GDM1 (cell line): ENCODE data around the gene PRSS38.

Experiments used
- DNase-seq: peaks from one replicate; lab custom pipeline; 2025; lab: John Stamatoyannopoulos, UW

PRSS38 gene

GRCh38 chr1:227779021-227779441 lies 36.4 kb upstream of the PRSS38 start:
- no peak for DNase-seq

DNA sequence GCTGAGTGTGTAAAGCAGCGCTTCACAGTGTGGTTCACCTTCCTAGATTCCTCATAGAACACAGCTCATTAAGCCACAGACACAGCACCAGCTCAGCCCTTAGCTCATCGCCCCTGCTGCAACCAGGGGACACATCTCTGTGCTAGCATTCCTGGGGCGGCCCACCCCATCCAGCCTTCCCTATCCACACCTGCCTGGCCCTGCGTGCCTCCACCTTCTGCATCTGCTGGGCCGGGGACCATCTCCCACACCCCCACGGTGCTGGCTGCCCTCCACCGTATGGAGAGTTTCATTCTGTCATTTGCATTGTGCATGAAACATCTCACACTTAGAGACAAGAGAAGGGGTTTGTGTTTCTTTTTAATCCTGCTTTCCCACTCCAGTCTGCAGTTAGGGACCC lies 35.8 kb upstream of the PRSS38 start:
- DNase-seq: no peak

GRCh38 chr1:227780101-227781044 lies 35.1 kb upstream of the PRSS38 start:
- DNase-seq: no peak

- no peak for DNase-seq
Measured at GRCh38 chr1:227781314-227781930, 34.1 kb upstream of the PRSS38 start.

DNA sequence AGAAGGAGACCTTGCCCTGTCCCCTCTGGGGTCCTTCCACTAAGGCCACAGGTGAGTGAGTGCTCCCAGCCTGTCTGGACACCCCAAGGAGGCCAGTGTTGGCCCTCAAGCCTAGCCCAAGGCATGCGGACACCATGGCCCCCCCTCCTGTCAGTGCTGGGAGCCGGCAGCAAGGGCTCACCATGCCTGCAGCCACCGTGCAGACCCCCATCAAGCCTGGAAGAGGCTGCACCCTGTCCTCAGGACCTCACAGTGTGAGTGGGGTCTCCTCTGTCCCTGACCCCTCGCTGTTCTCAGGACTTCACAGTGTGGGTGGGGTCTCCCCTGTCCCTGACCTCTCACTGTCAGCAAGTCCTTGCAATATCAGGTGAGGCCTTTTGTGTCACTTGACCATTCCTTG lies 33.2 kb upstream of the PRSS38 start:
- no peak for DNase-seq

GRCh38 chr1:227785094-227785804 lies 30.2 kb upstream of the PRSS38 start:
- DNase-seq: no peak

DNA sequence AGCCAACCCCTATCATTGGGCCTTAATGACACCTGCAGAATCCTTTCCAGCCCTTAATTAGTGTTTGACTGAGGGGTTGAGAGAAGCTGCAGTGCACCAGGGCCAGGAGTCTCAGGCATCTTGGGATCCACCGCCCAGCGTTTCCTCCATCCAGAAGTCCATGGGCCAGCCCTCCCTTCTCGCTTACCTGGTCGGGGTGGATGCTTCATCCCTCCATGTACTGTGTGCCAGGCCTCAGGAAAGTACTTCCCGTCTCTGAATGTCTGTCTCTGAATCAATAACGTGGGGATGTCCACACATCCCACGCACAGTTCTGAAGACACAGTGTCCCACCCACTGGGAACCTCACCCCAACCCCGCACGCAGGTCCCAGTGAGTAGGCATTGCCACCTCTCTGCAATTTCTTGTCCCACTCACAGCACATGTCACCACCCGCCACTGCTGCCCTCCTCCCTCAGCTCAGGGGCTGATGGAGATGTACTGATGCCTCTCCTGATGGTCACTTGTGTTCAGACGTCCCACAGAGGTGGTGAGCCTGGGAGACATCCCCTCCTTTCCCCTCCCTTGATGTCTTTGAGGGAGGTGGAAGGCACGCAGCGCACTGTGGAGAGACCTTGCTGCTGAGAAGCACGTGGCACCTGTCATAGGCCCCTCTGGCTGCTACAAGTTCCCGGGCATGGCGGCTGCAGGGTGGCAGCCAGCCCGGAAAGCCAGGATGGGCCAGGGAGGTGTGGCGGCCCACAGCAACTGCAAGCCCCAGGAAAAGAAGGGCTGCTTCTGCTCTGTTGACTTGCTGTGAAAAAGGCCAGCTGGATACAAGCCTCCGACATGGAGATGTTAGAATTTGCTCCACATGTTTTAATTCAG lies 29.4 kb upstream of the PRSS38 start:
- no peak for DNase-seq

- DNase-seq: no peak
Measured at GRCh38 chr1:227786673-227787512, 28.6 kb upstream of the PRSS38 start.

GRCh38 chr1:227787513-227788270 lies 27.8 kb upstream of the PRSS38 start:
- peak; percentile 96 for DNase-seq

DNA sequence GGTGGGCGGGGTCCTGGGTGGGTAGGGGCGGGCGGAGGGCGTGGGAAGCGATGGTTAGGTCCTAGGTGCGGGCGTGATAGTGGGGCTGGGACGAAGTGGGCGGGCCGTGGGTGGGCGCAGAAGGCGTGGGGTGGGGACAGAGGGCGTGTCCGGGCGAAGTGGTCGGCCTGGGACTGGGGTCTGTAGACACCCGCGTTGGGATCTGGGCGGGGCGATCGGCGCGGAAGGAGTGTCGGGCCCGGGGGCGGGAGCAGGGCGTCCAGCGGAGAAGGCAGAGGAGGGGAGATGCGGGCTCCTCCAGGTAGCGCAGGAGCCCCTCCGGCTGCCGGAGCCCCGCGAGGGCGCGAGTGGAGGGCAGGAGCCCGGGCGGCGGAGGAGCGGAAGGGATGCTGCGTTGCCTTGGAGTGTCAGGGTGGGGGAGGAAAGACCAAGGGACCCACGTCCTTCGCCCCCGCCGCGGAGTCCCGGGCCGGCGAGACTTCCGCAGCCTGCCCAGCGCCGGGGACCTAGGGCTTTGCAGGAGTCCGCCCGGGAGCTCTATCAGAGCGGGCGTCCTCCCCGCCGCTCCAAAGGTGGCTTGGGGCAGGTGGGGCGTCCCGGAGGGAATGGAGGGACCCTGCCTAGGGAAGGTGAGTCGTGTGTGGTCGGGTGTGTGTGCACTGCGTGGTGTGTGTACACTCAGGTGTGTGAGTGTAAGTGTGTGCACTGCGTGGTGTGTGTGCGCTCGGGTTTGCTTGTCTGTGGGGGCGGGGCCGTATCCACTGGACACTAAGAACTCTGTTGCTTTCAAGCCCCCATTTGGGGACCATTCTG lies 27.0 kb upstream of the PRSS38 start:
- no peak for DNase-seq

- DNase-seq: no peak
Measured at GRCh38 chr1:227789084-227790033, 26.1 kb upstream of the PRSS38 start.

DNA sequence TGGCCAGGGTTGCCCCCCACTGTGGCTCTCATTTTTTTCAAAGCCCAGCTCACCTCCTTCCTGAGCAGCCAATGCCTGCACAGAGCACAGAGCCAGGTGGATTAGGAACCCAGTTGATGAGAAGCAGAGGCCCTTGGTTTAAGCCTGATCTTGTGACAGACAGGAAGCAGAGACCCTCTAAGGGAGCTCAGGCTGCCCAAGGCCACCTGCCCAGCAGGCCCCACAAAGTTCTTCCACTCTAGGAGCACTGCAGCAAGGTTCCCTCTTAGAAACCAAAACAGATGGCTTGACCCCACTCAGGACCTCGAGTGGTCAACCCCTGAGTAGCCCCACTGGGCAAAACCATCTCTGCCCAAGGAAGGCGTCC lies 25.5 kb upstream of the PRSS38 start:
- no peak for DNase-seq

GRCh38 chr1:227790868-227791267 lies 24.6 kb upstream of the PRSS38 start:
- DNase-seq: no peak

DNA sequence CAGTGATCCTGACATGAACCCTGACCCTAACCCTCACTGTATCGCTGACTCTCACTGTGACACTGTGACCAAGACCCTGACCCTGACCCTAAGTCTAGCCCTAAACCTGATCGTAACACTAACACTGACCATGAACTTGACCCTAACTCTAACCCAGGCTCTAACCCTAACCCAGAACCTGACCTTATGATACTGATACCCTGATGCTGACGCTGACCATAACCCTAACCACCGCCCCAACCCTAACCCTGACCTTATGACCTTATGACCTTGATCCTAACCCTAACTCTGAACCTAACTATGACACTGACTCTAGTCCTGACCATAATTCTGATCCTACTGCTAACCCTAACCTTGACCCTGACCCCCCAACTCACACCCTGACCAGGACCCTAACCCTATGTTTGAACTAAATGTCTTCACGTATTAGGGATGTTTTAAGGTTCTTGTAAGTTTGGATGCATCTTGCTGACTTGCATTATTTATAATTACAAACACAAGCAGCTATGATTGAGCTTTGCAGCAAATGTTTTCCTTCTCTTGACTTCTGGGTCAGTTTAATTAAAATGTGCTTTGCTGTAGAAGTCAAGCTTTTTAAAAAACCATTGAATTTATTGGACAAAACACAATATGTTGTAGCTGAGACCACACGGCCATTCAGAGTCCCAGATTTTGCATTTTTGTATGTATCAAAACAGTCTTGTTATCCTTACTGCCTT lies 23.9 kb upstream of the PRSS38 start:
- no peak for DNase-seq

GRCh38 chr1:227792216-227793078 lies 23.0 kb upstream of the PRSS38 start:
- no peak for DNase-seq
